ENCODE data around the gene FAM120C. TPM values are rescaled to one million over a fixed set of nuclear protein-coding genes. Genes with fewer than 3 reads are reported as not detected.

Gene FAM120C
- total RNA-seq, 1 donor from 2014 or later: 7.3 TPM

- no peak overlapping the region for H3K4me3 Mint-ChIP-seq (ENCODE audit: unreplicated experiment)
- H3K9me3 Mint-ChIP-seq (ENCODE audit: low read depth): peaks cover 8% of the 10 kb centered on the region
- DNase-seq (ENCODE audit: low spot score): no peak
- TF ChIP-seq, protein P1, sequence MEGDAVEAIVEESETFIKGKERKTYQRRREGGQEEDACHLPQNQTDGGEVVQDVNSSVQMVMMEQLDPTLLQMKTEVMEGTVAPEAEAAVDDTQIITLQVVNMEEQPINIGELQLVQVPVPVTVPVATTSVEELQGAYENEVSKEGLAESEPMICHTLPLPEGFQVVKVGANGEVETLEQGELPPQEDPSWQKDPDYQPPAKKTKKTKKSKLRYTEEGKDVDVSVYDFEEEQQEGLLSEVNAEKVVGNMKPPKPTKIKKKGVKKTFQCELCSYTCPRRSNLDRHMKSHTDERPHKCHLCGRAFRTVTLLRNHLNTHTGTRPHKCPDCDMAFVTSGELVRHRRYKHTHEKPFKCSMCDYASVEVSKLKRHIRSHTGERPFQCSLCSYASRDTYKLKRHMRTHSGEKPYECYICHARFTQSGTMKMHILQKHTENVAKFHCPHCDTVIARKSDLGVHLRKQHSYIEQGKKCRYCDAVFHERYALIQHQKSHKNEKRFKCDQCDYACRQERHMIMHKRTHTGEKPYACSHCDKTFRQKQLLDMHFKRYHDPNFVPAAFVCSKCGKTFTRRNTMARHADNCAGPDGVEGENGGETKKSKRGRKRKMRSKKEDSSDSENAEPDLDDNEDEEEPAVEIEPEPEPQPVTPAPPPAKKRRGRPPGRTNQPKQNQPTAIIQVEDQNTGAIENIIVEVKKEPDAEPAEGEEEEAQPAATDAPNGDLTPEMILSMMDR (IDR thresholded peaks at IDR 0.05): no peak
- H3K27me3 Mint-ChIP-seq (ENCODE audit: low read depth): no peaks in the 10 kb centered on the region
- H3K36me3 Mint-ChIP-seq (ENCODE audit: low read depth): peaks cover 5% of the 10 kb centered on the region
- H3K27ac Mint-ChIP-seq (ENCODE audit: unreplicated experiment): no peak overlapping the region
- no peaks in the 10 kb centered on the region for H3K4me1 Mint-ChIP-seq (ENCODE audit: low read depth)
These were observed 119.7 kb downstream of the FAM120C start for GRCh38 chrX:54063361-54063760.

GRCh38 chrX:54049801-54050200, 133.3 kb downstream of the FAM120C start:
- H3K27ac Mint-ChIP-seq (ENCODE audit: unreplicated experiment): no peak overlapping the region
- TF ChIP-seq, protein P1 (IDR thresholded peaks at IDR 0.05): no peak
- H3K27me3 Mint-ChIP-seq (ENCODE audit: low read depth): no peaks in the 10 kb centered on the region
- peaks cover 8% of the 10 kb centered on the region for H3K4me1 Mint-ChIP-seq (ENCODE audit: low read depth)
- DNase-seq (ENCODE audit: low spot score): no peak
- peaks cover 3% of the 10 kb centered on the region for H3K9me3 Mint-ChIP-seq (ENCODE audit: low read depth)
- H3K4me3 Mint-ChIP-seq (ENCODE audit: unreplicated experiment): no peak overlapping the region
- H3K36me3 Mint-ChIP-seq (ENCODE audit: low read depth): peaks cover 2% of the 10 kb centered on the region

DNA sequence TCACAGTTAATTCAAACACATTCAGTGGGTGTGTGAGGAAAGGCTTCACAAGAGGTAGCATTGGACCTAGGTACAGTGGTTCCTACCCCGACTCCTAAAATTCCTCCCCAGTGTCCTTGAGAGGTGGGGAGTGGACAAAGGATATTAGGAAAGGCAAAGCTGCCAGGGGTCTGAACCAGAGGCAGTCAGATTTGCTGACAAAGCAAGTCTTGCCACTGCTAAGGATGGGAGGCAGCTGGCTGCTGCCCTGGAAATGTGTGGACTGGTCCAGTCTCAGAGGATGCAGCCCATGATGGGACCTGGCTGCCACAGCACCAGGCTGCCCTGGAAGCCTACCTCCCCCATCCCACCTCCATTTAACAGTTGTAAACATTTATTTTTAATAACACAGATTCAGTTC, 134.6 kb downstream of the FAM120C start:
- DNase-seq (ENCODE audit: low spot score): no peak
- Mint-ChIP-seq H3K27me3 (ENCODE audit: low read depth) (no peaks in the 10 kb centered on the region), H3K27ac (ENCODE audit: unreplicated experiment) (no peak overlapping the region), H3K4me3 (ENCODE audit: unreplicated experiment) (no peak overlapping the region), H3K4me1 (ENCODE audit: low read depth) (peaks cover 8% of the 10 kb centered on the region), H3K36me3 (ENCODE audit: low read depth) (peaks cover 2% of the 10 kb centered on the region), H3K9me3 (ENCODE audit: low read depth) (peaks cover 3% of the 10 kb centered on the region)
- TF ChIP-seq, protein P1 (IDR thresholded peaks at IDR 0.05): no peak

DNA sequence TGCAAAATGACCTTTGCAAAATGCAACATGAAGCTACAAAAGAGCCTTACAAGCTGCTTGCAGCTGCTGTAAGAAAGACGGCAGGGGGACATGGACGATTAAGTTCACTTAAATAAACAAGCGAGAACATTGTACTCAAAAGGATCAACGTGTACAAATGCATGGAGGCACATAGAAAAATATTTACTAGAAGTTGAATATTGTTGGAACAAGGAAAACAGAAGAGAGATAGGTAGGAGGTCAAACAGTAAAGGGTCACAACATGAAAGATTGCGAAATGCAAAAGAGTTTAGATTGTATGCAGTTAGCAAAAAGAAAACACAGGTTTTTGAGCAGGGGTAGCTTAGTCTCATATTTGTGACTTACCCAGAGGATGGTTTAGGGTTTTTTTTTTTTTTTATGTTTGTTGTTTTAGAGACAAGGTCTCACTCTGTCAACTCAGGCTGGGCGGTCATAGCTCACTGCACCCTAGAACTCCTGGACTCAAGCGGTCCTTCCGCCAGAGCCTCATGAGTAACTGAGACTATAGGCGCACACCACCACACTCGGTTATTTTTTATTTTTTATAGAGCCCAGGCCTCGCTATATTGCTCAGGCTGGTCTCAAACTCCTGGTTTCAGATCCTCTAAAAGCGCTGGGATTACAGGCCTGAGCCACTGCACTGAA, 137.4 kb downstream of the FAM120C start:
- peaks cover 3% of the 10 kb centered on the region for H3K9me3 Mint-ChIP-seq (ENCODE audit: low read depth)
- no peaks in the 10 kb centered on the region for H3K36me3 Mint-ChIP-seq (ENCODE audit: low read depth)
- no peak overlapping the region for H3K4me3 Mint-ChIP-seq (ENCODE audit: unreplicated experiment)
- TF ChIP-seq, protein P1 (IDR thresholded peaks at IDR 0.05): no peak
- peak overlapping the region; percentile 100 for H3K27ac Mint-ChIP-seq (ENCODE audit: unreplicated experiment)
- no peaks in the 10 kb centered on the region for H3K27me3 Mint-ChIP-seq (ENCODE audit: low read depth)
- peaks cover 11% of the 10 kb centered on the region for H3K4me1 Mint-ChIP-seq (ENCODE audit: low read depth)
- no peak for DNase-seq (ENCODE audit: low spot score)

GRCh38 chrX:54044877-54045338, 138.1 kb downstream of the FAM120C start:
- peak overlapping the region; percentile 100 for H3K27ac Mint-ChIP-seq (ENCODE audit: unreplicated experiment)
- no peaks in the 10 kb centered on the region for H3K36me3 Mint-ChIP-seq (ENCODE audit: low read depth)
- TF ChIP-seq, protein P1 (IDR thresholded peaks at IDR 0.05): no peak
- peaks cover 3% of the 10 kb centered on the region for H3K9me3 Mint-ChIP-seq (ENCODE audit: low read depth)
- H3K4me3 Mint-ChIP-seq (ENCODE audit: unreplicated experiment): peak overlapping the region; percentile 93
- DNase-seq (ENCODE audit: low spot score): no peak
- no peaks in the 10 kb centered on the region for H3K27me3 Mint-ChIP-seq (ENCODE audit: low read depth)
- H3K4me1 Mint-ChIP-seq (ENCODE audit: low read depth): peaks cover 11% of the 10 kb centered on the region

Data from chondrocyte (in vitro differentiated cells).